Fibroblast of mammary gland (primary cell): Measurements from ENCODE around the gene IDNK.

Experiments used
- DNase-seq: peaks from one replicate; pipeline ENCODE4 v3.0.0-alpha.2; 2010; ENCODE audit warnings: low read depth
- H3K4me3 ChIP-seq: 2 replicates; pipeline ENCODE4 v1.5.1; 2011; ENCODE audit warnings: low read depth, mild to moderate bottlenecking, low read length, moderate library complexity; ENCODE audit not compliant: control insufficient read depth
- CTCF ChIP-seq: conservative IDR thresholded peaks from 2 replicates; pipeline ENCODE4 v1.5.1; 2011; ENCODE audit warnings: low read depth, low read length, inconsistent platforms; ENCODE audit not compliant: control insufficient read depth, insufficient read depth

Gene IDNK

DNA sequence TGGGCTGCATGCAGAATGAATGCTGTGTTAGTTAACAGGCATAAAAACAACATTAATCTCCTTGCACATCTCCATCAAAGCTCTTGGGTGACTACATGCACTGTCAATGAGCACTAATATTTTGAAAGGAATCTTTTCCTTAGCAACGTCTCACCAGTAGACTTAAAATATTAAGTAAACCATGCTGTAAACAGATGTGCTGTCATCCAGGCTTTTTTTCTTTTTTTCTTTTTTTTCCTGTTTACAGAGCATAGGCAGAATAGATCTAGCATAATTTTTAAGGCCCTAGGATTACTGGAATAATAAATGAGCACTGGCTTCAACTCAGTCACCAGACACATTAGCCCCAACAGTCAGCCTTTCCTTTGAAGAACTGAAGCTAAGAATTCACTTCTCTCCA lies 48.5 kb downstream of the IDNK start:
- no peak overlapping the region for H3K4me3 ChIP-seq
- no peak for TF ChIP-seq CTCF
- no peak for DNase-seq

DNA sequence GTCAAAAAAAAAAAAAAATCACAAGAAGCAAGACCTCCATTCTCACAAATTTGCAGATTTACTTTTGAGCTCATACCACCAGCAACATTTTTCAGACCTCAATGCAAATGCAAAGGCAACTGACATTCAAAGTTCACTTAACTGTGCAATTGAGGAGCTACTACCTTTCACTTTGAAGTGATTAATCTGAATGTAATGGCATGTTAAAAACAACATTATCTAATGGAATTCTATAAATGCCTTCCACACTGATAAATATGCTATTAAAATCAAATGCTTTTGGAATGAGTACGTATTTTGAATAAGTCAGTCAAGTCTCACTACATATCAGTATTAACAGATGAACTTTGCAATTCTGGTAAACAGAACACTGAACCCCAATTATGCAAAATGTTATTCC lies 52.5 kb downstream of the IDNK start:
- no peak overlapping the region for H3K4me3 ChIP-seq
- DNase-seq: no peak
- no peak for TF ChIP-seq CTCF

DNA sequence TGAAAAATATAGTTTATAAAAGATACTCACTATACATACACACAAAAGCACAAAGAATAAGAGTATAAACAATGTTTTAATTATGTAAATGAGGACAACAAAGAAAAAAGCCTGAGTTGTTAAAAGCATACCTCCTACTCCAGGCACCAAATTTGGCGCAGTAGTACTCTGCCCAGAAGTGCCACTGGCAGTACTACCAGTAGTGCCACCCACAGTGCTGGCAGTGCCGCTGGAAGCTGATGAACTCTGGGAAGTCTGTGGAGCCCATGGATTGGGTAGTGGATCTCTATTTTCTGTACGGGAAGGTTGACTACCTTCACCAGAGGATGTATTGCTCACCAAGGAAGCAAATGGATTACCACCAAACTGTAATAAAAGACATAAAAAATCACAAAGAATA lies 54.7 kb downstream of the IDNK start:
- no peak for DNase-seq
- no peak overlapping the region for H3K4me3 ChIP-seq
- TF ChIP-seq CTCF: no peak

GRCh38 chr9:83680233-83680632 lies 57.3 kb downstream of the IDNK start:
- no peak for DNase-seq
- TF ChIP-seq CTCF: no peak
- H3K4me3 ChIP-seq: no peak overlapping the region

- no peak for DNase-seq
- no peak for TF ChIP-seq CTCF
- H3K4me3 ChIP-seq: no peak overlapping the region
These were observed 58.5 kb downstream of the IDNK start for GRCh38 chr9:83681490-83681889.

GRCh38 chr9:83688921-83689320 lies 66.0 kb downstream of the IDNK start:
- DNase-seq: no peak
- H3K4me3 ChIP-seq: no peak overlapping the region
- no peak for TF ChIP-seq CTCF

- DNase-seq: no peak
- TF ChIP-seq CTCF: no peak
- no peak overlapping the region for H3K4me3 ChIP-seq
These were observed 68.5 kb downstream of the IDNK start for GRCh38 chr9:83691492-83691891.
